Uterus (tissue), 2 donors: ENCODE data around the gene LZTS3.

Experiments used
- CTCF ChIP-seq, 4 experiments: fragments of 200-600 bp in 2 of 4; fragments of 450-650 bp in 2 of 4; sonication (generic) in 2 of 4; IDR thresholded peaks; one replicate each; pipeline ENCODE4 v1.5.1; 2016 to 2019; ENCODE audit warnings: antibody characterized with exemption in 4 of 4, mild to moderate bottlenecking in 2 of 4, moderate library complexity in 1 of 4
- POLR2A ChIP-seq, 2 donors: fragments of 450-650 bp; IDR thresholded peaks; one replicate each; pipeline ENCODE4 v1.6.1; 2016; ENCODE audit warnings: antibody characterized with exemption in 2 of 2, mild to moderate bottlenecking in 1 of 2, moderate library complexity in 1 of 2

- no peak for TF ChIP-seq CTCF (IDR thresholded peaks at IDR 0.05)
- no peak for TF ChIP-seq POLR2A (IDR thresholded peaks at IDR 0.05)
Observed at GRCh38 chr20:3177746-3178485, 4.6 kb upstream of the LZTS3 start.
